Activated naive CD4-positive, alpha-beta T cell (primary cell): ENCODE measurements around the gene CCT8.

ENCODE experiments used
- DNase-seq, 4 experiments: peaks; one replicate each; lab custom pipeline; 2025; lab: John Stamatoyannopoulos, UW

Gene CCT8, protein sequence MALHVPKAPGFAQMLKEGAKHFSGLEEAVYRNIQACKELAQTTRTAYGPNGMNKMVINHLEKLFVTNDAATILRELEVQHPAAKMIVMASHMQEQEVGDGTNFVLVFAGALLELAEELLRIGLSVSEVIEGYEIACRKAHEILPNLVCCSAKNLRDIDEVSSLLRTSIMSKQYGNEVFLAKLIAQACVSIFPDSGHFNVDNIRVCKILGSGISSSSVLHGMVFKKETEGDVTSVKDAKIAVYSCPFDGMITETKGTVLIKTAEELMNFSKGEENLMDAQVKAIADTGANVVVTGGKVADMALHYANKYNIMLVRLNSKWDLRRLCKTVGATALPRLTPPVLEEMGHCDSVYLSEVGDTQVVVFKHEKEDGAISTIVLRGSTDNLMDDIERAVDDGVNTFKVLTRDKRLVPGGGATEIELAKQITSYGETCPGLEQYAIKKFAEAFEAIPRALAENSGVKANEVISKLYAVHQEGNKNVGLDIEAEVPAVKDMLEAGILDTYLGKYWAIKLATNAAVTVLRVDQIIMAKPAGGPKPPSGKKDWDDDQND

DNA sequence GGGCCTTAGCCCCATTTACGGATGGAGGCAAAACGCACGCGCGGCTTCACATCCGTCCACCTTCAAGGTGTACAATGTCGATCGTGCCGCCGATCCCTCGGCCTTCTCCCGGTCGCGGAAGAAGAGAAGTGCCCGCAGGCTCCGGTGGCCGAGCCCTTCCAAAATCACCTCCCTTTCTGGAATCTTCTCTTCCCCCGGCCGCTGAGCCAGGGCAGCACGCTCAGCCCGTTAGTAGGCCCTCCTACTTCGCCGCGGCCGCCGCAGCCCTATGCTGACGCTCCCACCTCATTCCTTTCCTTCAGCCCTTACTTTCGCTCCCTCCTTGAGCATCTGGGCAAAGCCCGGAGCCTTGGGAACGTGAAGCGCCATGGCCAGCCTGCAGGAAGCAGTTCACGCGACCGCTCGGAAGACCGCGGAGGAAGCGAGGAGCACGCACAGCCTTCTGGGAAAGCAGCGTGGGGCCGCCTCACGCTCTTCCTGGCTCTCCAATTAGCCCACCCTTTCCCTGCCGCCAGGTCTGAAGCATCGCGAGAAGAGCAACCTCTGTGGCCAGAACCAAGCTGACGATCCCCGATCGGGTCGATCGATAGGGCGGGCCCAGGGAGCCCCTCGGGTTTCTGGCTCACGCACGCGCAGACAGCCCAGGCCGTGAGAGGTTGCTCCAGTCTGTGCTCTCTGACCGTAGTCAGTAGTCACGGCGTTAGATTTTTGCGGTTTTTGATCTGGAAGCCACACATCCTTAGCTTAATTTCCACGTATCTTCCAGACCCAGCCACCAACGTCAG is at the start of gene CCT8:
TSS of gene CCT8 (minus strand) at position 427 of the 785 bp plus-strand sequence. CDS start at position 369, 58 bp downstream.
- DNase-seq = peak; percentile 89 to 96 (median 94)

DNA sequence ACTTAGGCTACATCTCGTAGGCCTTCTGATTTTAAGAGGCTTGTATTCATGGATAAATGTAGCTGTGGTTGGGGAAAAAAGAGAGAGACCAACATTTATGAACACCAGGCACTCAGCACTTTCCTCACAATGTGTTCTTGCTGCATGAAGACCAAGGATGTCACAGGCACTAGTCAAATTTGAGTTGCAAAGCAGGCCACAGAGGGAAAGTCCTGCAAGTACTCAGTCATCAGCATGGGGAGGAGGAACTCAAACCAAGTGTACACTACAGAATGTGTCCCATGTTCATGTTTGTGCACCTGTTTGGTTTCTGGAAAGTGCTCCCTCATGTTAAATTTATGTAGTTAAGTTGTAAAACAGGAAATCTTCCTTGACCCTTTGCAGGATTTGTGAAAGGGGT is 48.3 kb upstream of the CCT8 start:
- no peak for DNase-seq

DNA sequence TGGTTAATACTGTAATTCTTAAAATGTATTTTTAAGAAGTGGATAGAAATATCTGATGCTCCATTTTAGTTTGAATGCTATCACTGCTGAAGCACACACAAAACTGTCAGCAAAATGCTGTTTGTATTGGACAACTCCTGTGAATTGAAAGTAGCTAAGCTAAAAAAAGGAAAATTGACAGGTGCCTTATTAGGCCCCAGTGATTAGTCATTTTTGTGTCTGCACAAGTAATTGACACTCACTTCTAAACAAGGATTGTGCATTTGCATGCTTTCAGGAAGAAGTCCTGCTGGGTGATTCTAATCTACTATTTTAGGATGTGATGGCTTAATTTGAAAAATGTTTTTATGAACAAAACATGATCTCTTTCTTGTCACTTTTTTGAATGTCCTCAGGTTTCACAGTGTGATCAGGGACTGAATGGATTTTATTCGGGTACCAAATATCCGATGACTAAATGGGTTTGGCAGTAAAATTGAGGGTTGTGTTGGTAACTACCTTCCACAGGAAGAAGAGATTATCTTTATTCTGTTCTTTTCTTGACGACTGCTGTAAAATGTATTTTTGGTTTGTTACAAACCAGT is 44.0 kb upstream of the CCT8 start:
- DNase-seq = no peak

DNA sequence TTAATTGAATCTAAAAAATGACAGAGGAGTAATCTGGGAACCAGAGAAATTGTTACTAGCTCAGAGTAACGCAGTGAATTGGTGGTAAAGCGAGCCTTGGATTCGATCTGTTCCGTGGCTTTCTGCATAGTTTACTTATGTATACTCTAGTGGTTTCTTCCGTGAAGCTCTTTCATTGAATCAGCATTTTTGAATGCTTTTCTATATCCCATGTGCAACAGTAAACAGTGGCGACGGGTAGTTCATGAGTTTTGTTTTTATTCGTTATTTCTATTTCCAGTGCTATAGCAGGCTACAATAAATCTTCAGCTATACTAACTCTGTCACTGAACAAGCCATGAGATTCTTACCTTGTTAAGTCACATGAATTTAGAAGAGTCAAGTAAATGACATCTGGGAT is 42.5 kb upstream of the CCT8 start:
- no peak for DNase-seq

DNA sequence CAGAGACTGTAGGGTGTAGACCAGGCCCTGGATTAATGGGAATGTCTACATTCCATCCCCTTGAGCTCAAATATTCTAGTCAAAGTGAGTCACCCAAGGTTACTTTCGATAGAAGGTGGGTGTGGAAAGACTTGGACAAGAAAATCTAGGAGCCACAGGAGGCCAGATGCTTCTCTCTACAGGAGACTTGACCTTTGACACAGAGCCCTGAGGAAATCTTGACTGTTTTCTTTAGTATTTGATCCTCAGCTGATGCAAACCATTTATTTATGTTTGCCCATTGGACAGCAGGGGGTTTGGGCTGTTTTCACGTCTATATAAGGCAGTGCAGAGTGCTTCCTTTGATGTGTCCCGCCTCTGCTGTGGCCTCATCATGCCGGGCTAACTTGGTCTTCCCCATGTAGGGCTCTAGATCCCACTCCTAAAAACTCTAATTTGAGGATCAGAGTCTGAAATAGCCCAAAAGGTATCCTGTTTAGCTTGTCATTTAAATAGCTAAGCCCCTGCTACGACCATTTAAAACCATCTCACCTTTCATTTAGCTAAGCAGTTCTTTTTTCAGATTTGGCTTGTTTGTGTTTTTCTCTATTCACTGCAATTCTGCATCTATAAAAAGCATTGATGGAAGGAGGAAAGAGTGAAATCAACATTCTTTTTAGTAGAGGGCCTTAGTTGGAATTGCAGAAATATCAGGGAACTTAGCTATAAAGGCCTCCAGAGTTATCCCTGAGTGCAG is 41.5 kb upstream of the CCT8 start:
- no peak for DNase-seq

DNA sequence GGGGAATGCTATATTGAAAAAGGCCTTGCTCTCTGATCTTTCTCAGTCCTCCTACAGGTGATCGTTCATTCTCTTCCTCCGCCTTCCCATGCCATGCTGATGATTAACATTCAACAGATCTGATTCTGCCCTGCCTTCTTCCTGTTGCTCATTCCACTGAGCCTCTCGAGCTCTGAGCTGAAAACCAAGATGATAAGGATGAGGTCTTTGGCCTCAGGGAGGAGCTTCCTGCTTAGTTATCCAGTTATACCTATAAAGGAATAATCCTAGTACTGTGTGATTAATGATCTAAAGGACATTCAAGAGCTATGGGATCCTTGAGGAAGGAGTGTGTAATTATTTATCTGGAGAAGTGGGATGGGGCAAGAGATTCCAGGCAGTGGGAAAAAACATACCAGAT is 31.8 kb upstream of the CCT8 start:
- DNase-seq = no peak

DNA sequence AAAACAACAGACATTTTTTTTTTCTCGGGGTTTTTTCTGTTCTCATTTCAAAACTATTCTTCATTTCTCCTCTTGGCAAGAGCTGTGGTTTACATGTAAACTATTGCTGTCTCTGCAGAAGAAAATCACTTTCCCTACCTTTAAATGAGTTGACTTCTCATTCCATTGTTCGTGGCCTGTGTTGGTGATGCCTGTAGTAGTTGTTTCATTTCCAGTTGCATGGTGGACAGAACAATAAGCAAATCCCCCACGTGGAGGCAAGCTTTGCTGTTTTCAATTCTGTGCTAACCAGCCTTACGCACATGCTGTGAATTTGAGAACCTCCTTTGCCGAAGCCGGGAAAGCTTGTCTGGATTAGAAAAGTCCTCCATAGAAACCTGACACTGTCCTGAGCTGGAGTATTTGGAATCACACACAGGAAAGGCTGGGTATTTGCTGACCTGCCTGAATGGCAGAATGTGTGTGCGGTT is 30.8 kb upstream of the CCT8 start:
- DNase-seq = no peak

DNA sequence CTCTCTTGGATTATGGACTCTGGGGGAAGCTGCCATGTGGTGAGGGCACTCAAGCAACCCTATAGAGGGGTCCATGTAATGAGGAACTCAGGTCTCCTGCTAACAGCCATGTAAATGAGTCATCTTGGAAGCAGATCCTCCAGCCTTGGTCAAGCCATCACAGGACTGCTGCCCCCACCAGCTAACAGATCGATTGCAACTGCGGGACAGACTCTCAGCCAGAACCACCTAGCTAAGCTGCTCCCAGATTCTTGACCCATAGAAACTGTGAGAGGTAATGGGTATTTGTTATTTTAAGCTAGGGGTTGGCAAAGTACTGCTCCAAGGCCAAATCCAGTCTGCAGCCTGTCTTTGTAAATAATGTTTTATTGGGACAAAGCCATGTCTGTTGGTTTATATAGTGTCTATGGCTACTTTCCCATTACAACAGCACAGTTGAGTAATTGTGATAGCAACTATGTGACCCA is 29.4 kb upstream of the CCT8 start:
- no peak for DNase-seq

DNA sequence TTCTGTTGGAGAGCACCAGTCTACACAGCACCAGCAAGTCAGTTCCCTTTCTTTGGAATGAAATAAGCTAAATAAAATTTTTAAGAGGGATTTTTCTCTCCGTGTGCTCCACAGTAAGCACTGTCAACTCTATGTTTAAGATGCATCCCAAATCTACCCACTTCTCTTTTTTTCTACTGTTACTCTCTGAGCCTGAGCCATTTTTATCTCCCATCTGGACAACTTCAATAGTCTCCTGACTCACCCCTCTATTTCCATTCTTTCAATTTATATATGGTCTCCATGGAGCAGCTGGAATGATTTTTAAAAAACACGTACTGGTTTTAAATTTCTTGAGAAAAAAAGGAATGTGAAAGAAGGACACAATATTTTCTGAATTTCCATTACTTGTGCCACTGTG is 24.7 kb upstream of the CCT8 start:
- DNase-seq = no peak

DNA sequence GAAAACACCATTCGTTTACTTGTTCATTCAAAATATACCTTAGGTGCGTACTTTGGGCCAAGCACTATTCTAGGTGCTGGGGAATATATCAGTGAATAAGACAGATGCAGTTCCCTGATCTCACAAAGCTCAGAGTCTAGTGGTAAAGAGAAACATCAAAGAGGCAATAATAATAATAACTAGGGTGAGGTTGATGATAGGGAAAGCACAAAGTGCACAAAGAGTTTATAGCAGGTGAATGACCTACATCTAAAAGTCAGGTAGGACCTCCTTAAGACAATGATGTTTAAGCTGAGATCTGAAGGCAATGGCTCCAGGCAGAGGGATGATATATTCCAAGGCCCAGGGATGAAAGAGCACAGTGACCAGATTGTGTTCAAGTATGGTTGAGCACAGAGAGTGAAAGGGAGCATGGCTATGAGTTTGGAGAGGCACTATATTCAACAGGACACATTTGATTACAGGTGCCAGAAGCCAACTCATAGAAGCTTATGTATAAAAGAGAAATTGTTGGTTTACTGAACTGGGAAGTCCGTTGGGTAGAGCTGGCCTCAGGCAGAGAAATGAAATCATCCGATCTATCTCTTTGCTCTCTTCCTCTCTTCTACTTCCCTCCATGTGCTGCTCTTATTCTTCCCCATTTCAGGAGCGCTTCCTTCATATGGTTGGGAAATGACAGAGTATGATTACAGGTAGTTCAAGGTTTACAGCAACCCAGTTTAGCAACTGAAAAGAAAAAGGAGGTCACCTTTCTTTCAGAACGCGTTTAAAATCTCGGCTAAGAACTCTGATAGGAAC is 23.0 kb upstream of the CCT8 start:
- DNase-seq = no peak

DNA sequence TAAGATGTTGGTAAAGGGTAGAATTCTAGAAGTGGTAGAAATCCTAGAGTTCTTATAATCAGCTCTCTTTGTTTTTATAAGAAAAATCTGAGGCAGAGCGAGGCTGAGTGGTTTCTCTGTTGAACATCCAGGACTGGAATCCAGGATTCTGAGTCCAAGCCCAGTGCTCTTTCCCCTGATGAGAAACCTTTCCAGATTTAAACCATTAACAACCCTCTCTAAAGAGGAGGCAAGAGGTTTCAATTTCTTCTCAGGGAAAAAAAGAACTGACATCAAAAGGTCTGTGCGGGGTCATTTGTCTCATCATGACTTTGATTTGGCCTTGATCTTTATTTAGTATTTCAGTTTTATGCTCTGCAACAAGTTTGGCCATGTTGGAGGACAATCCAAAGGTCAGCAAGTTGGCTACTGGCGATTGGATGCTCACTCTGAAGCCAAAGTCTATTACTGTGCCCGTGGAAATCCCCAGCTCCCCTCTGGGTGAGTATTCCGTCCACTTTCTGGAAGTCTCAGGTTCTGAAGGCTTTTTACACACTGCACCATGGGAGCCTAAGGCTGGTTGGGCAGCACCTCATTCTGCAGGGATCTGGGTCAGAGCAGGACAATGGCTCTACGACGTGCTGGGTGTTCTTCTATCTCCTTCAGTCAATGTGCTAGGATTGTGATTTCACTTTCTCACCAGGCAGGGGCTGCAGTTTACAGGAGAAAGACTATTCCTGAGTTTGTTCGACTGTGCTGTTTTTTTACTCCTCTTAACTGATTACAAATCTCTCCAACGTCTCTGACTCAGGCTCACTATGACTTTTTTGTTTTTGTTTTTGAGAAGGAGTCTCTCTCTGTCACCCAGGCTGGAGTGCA is 18.9 kb upstream of the CCT8 start:
- DNase-seq = no peak

DNA sequence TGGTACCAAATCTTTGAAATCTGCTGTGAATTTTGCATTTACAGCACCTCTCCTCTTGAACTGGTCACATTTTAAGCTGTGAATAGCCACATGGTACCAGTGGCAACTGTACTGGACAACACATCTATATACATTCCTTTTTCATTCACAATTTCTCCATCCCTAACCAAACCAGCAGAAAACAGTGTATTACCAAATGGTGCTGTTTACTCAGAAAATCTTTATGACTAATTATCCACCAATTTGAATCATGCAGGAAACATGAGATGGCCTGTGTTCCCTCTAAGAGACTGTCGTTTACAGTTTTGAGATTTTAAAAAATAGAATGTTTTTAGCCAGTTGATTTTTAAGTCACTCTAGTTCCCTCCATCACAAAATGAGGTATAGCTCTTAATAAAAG is 17.6 kb upstream of the CCT8 start:
- DNase-seq = no peak

DNA sequence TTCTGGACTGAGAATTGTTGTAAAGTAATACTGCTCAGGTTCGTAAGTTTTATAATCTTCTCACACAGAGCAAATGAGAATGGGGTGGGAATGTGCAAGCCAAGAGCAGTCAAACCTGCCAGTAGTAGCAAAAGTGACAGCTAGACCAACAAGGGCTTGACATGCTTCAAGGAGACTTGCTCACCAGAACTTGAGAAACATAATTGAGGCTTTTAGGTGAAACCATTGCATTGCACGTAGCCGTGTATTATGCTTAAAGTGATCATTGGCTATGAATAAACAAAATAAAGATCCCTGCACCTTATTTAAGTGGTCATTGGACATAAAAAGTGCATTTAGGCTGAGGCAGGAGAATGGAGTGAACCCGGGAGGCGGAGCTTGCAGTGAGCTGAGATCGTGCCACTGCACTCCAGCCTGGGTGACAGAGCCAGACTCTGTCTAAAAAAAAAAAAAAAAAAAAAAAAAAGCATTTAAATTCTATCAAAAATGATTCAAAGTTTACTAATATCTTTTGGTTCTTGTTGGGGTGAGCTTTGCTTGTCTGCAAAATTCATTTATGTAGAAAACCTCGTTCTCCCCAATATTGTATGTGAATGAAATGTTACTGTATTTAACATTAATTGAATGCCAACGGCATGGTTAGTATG is 11.8 kb upstream of the CCT8 start:
- no peak for DNase-seq

DNA sequence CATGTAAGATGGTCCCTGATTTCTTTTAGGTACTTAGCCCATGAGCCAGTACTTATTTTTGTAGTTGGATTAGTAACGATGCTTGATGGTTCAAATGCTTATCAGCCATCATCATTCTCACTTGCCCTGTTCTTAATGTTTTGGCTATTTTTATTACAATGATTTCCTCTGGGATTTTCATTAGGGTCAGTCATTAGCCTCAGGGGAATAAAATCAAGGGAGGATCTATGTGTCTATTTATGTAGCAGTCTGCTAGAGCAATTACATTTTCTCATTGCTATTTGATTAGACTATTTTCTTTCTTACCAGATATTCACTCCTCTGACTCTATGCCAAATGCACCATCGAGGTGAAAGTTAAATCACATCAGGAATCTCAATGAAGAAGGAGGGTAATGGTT is 10.9 kb upstream of the CCT8 start:
- no peak for DNase-seq

DNA sequence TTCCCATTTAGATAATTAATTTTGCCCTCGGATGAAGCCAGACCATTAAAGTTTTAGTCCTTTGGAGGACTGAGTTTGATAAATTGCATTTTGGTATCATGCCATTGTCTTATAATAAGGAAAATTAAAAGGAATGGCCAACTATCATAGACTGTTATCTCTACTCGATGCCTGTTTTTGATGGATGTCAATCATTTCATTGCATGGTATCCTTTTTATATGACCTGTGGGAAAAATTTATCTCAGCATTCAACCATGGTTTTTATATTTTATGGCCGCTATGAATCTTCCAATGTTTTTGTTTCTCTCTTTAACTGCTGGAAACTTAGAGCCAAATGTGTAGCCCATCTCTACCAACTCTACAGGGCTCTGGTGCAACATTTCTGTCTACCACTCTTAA is 9.9 kb upstream of the CCT8 start:
- no peak for DNase-seq

DNA sequence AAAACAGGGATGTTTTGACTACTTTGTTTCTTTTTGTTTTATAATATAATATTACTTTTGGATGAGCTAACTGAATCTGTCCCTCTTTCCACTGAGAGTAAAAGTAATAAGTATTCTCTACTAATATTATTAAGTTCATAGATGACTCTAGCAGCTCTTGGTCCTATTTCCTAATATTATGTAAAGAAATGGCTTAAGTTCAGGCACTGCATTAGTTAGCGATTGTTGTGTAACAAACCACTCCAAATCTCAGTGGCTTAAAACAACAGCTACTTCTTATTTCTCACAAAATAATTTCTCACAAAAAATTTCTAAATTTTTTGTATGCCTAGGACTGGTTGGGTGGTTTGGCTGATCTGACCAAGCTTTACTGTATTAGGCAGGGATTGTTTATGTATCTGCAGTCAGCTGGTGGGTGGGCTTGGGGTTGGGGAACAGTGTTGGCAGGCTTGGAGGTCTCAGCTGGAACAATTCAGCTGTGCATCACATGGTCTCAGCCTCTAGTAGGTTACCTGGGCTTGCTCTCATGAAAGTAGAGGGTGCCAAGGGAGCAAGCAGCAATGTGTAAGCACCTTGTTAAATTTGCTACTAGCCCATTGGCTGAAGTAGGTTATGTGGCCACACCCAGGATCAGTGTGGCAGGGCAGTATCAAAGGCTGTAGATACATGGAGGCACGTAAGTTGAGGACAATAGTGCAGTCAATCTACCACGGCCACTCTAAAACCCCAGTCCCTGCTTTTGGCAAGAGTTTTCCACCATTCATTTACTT is 8.8 kb upstream of the CCT8 start:
- no peak for DNase-seq

DNA sequence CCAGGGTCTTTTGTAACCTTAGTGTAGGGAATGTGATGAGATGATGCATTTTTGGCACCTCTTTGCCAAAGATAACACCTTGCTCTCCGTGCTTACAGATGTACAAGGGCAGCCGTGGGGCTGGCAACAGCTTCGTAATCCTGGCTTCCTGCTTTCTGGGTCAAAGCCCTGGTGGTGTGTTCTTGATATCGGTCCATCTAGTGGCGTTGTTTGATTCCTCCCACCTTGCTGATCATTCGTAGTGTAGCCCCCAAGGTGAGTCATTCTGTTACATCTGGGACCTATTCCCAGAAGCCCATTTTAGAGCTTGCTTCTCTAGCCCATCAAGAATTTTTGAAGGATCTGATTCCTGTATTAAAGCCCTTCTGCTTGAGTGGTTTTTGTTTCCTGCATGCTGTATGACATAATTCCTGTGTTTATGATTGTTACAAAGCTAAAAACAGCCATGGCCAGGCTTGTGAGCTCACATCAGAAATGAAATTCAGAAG is 7.0 kb upstream of the CCT8 start:
- DNase-seq = peak in 1 of 4 experiments; percentile 4
